OCI-LY7 (cell line): ENCODE data around the gene DMD. TPM values are rescaled to one million over a fixed set of nuclear protein-coding genes. Genes with fewer than 3 reads are reported as not detected.

ENCODE experiments used
- BruUV-seq: library from RNA; stranded (reverse); fragments of 400-500 nt; replicated peaks from 2 replicates; lab custom pipeline; 2021; lab: Mats Ljungman, UMichigan
- CTCF ChIA-PET: fragments of 300-600 bp; sonication (Branson Sonifier 250); formaldehyde crosslinking; loops from one replicate; lab custom pipeline; 2022; ENCODE audit warnings: antibody characterized with exemption; ENCODE audit not compliant: unreplicated experiment; lab: Charles Lee
- POLR2A ChIA-PET: fragments of 300-600 bp; sonication (Branson Sonifier 250); formaldehyde crosslinking; loops from one replicate; lab custom pipeline; 2022; ENCODE audit warnings: antibody characterized with exemption; lab: Charles Lee
- DNase-seq: peaks from one replicate; pipeline ENCODE4 v3.0.0-alpha.2; 2015; ENCODE audit warnings: low spot score
- H2AFZ ChIP-seq: fragments of 200-600 bp; sonication (generic), shearing (Covaris generic); 2 replicates; pipeline ENCODE4 v1.6.1; 2014; ENCODE audit warnings: mild to moderate bottlenecking, antibody characterized with exemption, low read length, moderate library complexity
- H3K27ac ChIP-seq: fragments of 200-600 bp; sonication (generic); 2 replicates; pipeline ENCODE4 v1.5.1; 2014; ENCODE audit warnings: mixed run types, low read depth, mild to moderate bottlenecking, moderate library complexity, low read length, inconsistent platforms; ENCODE audit not compliant: poor library complexity, severe bottlenecking
- H3K36me3 ChIP-seq: fragments of 200-600 bp; sonication (generic); 2 replicates; pipeline ENCODE4 v1.6.1; 2014; ENCODE audit warnings: mild to moderate bottlenecking, antibody characterized with exemption, low read length, moderate library complexity, mixed read lengths; ENCODE audit not compliant: insufficient read depth
- H3K4me1 ChIP-seq: fragments of 200-600 bp; sonication (generic); 2 replicates; pipeline ENCODE4 v1.5.1; 2014; ENCODE audit warnings: mild to moderate bottlenecking, low read length; ENCODE audit not compliant: insufficient read depth, poor library complexity, severe bottlenecking
- H3K4me2 ChIP-seq: fragments of 200-600 bp; sonication (generic); 2 replicates; pipeline ENCODE4 v1.6.1; 2014; ENCODE audit warnings: mild to moderate bottlenecking, low read length
- H3K4me3 ChIP-seq: fragments of 200-600 bp; sonication (generic); 2 replicates; pipeline ENCODE4 v1.5.1; 2014; ENCODE audit warnings: mild to moderate bottlenecking, low read depth, low read length; ENCODE audit not compliant: poor library complexity, severe bottlenecking
- H3K79me2 ChIP-seq: fragments of 200-600 bp; sonication (generic); 2 replicates; pipeline ENCODE4 v1.6.1; 2016; ENCODE audit warnings: low read depth, mild to moderate bottlenecking, low read length, moderate library complexity, mixed read lengths; ENCODE audit not compliant: insufficient read depth
- H3K9me2 ChIP-seq: fragments of 200-600 bp; sonication (generic); 2 replicates; pipeline ENCODE4 v1.6.1; 2016; ENCODE audit warnings: mild to moderate bottlenecking, low read length, mixed read lengths; ENCODE audit not compliant: insufficient read depth
- H3K9me3 ChIP-seq: fragments of 200-600 bp; sonication (generic); 2 replicates; pipeline ENCODE4 v1.6.1; 2014; ENCODE audit warnings: mild to moderate bottlenecking, mixed run types, low read length, mixed read lengths
- H4K20me1 ChIP-seq: fragments of 200-600 bp; sonication (generic); 2 replicates; pipeline ENCODE4 v1.6.1; 2014; ENCODE audit warnings: mild to moderate bottlenecking, antibody characterized with exemption, low read length, moderate library complexity, mixed read lengths; ENCODE audit not compliant: insufficient read depth
- CTCF ChIP-seq: fragments of 200-600 bp; sonication (generic); conservative IDR thresholded peaks from 2 replicates; pipeline ENCODE4 v1.5.1; 2014; ENCODE audit warnings: mild to moderate bottlenecking, antibody characterized with exemption, low read length, moderate library complexity, mixed read lengths
- EZH2phosphoT487 ChIP-seq: fragments of 200-600 bp; sonication (generic); IDR thresholded peaks from 2 replicates; pipeline ENCODE4 v1.6.1; 2018; ENCODE audit warnings: low read depth, borderline replicate concordance, mild to moderate bottlenecking, mixed run types, antibody characterized with exemption, low read length, moderate library complexity, mixed read lengths
- intact Hi-C: fragments of 100-400 bp; cut with micrococcal nuclease; formaldehyde crosslinking; loops from one replicate; pipeline ENCODE4 v1.10.0; 2022; ENCODE audit not compliant: unreplicated experiment
- total RNA-seq, 2 experiments: library from RNA; depleted of rRNA in 1 of 2; stranded (reverse); fragments of >200 nt in 1 of 2; shearing (Covaris generic) in 1 of 2; gene quantifications; 2 replicates each; pipeline ENCODE4 v1.2.3, GENCODE V29; 2014 to 2022

The DMD gene
- total RNA-seq, 2 experiments from 2014 or later, result 20.5 to 61.4 TPM

DNA sequence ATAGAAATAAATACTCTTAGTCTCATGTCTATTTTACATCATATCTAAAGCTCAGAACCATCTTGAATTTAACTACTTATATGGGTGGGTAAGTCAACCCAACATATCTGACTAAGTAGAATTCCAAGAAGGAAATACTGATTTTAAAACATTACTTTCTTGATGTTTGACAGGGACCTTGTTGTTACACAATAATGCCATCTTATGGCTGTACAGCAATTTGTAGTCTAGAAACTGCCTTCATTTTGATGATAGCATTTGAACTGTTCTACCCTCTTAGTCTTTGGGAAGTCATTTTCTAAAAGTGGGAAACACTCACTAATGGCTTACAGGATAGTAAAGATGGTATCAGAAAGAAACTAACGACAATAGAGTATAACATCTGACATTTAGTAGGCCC lies 929.5 kb downstream of the DMD start:
- no peak overlapping the region for H3K27ac ChIP-seq
- no peak overlapping the region for H2AFZ ChIP-seq
- BruUV-seq, result no TSS peak
- POLR2A ChIA-PET, result no interaction called here
- H3K4me2 ChIP-seq, result no peak overlapping the region
- TF ChIP-seq EZH2phosphoT487, result no peak
- TF ChIP-seq CTCF, result no peak
- no peaks in the 10 kb centered on the region for H3K36me3 ChIP-seq
- no peaks in the 10 kb centered on the region for H4K20me1 ChIP-seq
- H3K4me3 ChIP-seq, result no peak overlapping the region
- intact Hi-C loops, result no loop called here
- H3K4me1 ChIP-seq, result no peaks in the 10 kb centered on the region
- DNase-seq, result no peak
- no peaks in the 10 kb centered on the region for H3K9me3 ChIP-seq
- CTCF ChIA-PET, result no interaction called here
- H3K9me2 ChIP-seq, result no peaks in the 10 kb centered on the region
- no peaks in the 10 kb centered on the region for H3K79me2 ChIP-seq

DNA sequence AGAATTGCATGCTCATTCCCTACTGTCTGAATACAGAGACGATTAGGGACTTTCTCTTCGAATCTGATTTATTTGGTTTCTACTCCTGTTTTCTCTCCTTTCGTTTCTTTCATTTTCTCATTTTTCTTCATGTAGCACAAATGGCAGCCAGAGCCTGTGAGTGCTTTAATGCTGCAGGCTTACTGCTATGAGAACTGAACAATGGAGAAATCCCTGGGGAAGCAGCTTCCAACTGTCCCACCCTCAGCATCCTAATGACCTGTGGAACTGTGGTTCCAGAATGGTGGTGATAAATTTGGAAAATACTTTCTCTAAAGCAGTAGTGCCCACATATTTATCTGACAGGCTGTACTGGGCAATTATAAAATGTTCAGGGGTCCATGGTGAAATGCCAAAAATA lies 930.4 kb downstream of the DMD start:
- Histone ChIP-seq H3K4me1 (no peaks in the 10 kb centered on the region), H4K20me1 (no peaks in the 10 kb centered on the region), H3K27ac (no peak overlapping the region), H3K9me3 (no peaks in the 10 kb centered on the region), H2AFZ (no peak overlapping the region), H3K36me3 (no peaks in the 10 kb centered on the region), H3K4me3 (no peak overlapping the region), H3K9me2 (no peaks in the 10 kb centered on the region), H3K4me2 (no peak overlapping the region), H3K79me2 (no peaks in the 10 kb centered on the region)
- ChIA-PET CTCF (no interaction called here), POLR2A (no interaction called here)
- intact Hi-C loops, result no loop called here
- TF ChIP-seq EZH2phosphoT487 (no peak), CTCF (no peak)
- no peak for DNase-seq
- no TSS peak for BruUV-seq

GRCh38 chrX:32280489-32280888 lies 930.9 kb downstream of the DMD start:
- Histone ChIP-seq H3K36me3 (no peaks in the 10 kb centered on the region), H3K9me2 (no peaks in the 10 kb centered on the region), H3K9me3 (no peaks in the 10 kb centered on the region), H3K4me2 (no peak overlapping the region), H2AFZ (no peak overlapping the region), H4K20me1 (no peaks in the 10 kb centered on the region), H3K79me2 (no peaks in the 10 kb centered on the region), H3K4me1 (no peaks in the 10 kb centered on the region), H3K4me3 (no peak overlapping the region), H3K27ac (no peak overlapping the region)
- no peak for TF ChIP-seq EZH2phosphoT487
- no peak for TF ChIP-seq CTCF
- intact Hi-C loops, result no loop called here
- ChIA-PET POLR2A (no interaction called here), CTCF (no interaction called here)
- DNase-seq, result no peak
- no TSS peak for BruUV-seq
